ENCODE measurements around the gene SLC1A5.

DNA sequence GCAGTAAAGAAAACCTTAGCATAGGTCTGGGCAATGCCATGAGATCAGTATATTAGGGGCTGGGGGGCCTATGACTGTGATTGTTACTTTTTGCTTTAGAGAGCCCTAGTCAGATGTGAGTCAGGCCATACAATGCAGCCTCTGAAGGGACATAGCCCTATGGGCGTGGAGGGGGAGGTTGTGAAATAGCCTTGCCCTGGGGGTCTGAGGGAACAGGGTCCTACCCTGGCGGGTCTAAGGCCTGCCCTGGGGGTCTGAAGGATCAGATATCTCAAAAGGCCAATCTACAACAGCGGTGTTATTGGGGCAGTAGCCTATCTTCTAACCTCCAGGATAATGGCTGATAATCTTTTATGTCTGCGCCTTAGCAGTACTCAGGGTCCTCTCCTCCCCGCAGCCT, 13.8 kb upstream of the SLC1A5 start:
- TF ChIP-seq, protein P1, sequence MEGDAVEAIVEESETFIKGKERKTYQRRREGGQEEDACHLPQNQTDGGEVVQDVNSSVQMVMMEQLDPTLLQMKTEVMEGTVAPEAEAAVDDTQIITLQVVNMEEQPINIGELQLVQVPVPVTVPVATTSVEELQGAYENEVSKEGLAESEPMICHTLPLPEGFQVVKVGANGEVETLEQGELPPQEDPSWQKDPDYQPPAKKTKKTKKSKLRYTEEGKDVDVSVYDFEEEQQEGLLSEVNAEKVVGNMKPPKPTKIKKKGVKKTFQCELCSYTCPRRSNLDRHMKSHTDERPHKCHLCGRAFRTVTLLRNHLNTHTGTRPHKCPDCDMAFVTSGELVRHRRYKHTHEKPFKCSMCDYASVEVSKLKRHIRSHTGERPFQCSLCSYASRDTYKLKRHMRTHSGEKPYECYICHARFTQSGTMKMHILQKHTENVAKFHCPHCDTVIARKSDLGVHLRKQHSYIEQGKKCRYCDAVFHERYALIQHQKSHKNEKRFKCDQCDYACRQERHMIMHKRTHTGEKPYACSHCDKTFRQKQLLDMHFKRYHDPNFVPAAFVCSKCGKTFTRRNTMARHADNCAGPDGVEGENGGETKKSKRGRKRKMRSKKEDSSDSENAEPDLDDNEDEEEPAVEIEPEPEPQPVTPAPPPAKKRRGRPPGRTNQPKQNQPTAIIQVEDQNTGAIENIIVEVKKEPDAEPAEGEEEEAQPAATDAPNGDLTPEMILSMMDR (IDR thresholded peaks at IDR 0.05): no peak
- no peak for TF ChIP-seq POLR2A (IDR thresholded peaks at IDR 0.05)
